K562 treated with DMSO at 1 percent for 24 hours (cell line): ENCODE measurements around the gene RERE. TPM values are rescaled to one million over a fixed set of nuclear protein-coding genes. Genes with fewer than 3 reads are reported as not detected.

Experiments used
- total RNA-seq: library from RNA; unstranded; fragments of 300-600 nt; gene quantifications from 2 replicates; pipeline ENCODE4 v1.2.3, GENCODE V29; 2022; ENCODE audit warnings: low read depth; ENCODE audit not compliant: insufficient read depth

Gene RERE
- total RNA-seq, result 25.9 and 29.2 TPM in 2 replicates

GRCh38 chr1:8817412-8818324, at the start of gene RERE:
TSS of gene RERE (minus strand) at chr1:8817640.

GRCh38 chr1:8317647-8318381, 499.6 kb downstream of the RERE start, which contains the start of gene SLC45A1:
TSS of gene SLC45A1 (plus strand) at chr1:8318114. CDS start at chr1:8324330, 6,216 bp downstream.

Other genes with a start within 250 kb of the RERE start
- gene ENO1, start 61.0 kb upstream of the RERE start, total RNA-seq, result 2,289 and 2,328 TPM in 2 replicates
- not detected in 2 replicates for gene CA6, start 128.2 kb upstream of the RERE start, total RNA-seq
- gene SLC2A7, start 208.8 kb upstream of the RERE start, total RNA-seq, result not detected in 2 replicates